HG02840 (cell line): ENCODE measurements around the gene HLCS.

Experiments
- ATAC-seq: cut with Tn5 transposase; IDR thresholded peaks from one replicate; pipeline ENCODE4 v1.9.1; 2021; ENCODE audit warnings: mild to moderate bottlenecking, moderate library complexity, moderate number of reproducible peaks; ENCODE audit not compliant: unreplicated experiment, low FRiP score

HLCS gene

DNA sequence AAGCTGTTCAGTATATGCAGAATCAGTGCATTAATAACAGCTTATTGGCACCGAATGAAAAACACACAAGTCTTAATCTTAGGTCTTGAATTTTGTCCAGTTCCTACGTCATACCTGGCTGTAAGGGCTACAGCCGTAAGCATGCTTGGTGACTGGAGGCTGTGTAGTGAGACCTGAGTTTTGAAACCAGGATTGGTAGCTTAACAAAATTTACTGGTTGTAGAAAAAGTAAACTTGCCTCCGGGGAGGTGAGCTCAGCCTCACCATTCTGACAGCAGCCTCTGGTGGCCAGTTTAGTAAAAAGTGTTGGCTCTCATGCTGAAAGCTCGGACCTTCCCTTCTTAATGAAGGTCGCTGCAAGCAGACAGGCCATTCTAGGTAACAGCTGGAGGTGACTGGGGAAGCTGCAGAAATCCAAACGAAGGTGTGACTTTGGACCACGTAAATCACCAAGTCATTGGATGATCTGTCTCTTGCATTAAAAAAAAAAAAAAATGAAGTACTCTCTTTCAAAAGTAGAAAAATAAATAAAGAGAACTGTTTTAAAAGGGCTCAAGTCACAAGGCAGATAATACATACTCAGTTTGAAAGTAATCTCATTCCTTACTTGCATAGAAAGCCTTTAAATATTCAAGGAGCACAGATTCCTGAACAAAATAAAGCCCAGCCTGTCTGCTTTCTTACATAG, 48.9 kb downstream of the HLCS start:
- ATAC-seq: no peak

- no peak for ATAC-seq
Observed at GRCh38 chr21:36916718-36917117, 49.8 kb downstream of the HLCS start.

- no peak for ATAC-seq
Observed at GRCh38 chr21:36915696-36916245, 50.7 kb downstream of the HLCS start.

DNA sequence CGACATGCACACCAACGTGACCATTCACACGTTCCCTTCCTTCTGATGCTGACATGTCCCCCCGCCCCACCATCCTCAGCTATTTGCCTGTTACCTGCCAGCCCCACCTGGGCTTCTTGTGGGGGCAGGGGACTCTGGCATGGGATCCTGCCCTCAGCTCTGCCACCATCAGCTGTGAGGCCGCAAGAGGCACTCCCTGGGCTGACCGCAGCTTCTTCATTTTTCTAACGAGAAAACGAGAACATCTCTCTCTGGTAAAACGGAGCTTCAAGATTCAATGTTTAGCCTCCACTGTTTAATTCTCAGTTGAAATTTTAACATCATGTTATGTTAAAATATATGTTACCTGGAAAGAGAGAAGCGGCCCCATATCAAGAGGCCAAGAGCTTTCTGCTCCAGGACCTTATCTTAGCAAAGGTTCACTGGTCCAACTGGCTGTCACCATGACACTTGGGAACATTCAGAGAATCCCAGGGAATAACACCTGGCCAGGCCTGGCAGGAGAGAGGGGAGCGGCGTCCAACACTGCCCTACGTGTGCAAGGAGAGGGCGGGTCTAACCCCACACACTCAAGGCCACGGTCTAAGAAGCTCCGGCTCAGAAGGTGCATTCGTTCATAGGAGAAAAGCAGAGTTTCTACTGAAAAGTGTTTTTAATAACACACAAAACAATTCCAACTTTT, 51.3 kb downstream of the HLCS start:
- no peak for ATAC-seq

DNA sequence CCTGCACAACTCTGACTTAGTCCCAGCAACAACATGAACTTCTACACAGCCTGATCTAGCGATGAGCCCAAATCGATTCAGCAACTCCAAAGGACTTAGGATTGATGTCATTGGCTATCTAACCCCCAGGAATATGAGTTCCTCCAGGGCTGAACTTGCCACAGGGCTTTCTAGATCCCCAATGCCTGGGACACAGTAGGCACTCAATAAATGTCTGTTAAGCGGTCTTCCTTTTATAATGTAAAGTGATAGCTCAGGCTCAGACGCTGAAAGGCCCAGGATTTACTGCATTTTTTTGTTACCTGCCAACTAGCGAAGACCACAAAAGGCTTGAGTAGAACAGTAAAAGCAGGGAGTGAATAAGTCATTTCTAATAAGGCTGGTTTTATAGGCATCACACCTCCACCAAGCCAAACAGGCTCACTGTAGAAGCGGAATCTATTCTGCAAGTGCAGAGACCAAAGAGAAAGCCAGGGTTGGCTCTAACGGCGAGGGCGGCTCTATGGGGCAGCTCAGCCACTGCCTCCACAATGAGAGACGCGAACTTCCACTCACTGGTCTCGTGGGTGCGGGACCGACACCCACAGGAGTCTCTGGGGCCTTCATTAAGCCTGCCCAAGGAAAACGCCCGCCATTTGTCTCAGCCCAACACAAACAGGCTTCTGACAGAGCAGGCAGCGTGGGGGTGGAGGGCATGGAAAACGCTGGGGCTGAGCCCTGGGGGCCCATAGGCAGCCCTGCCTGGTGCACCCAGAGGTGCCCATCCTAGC, 52.0 kb downstream of the HLCS start:
- ATAC-seq: no peak

- no peak for ATAC-seq
Observed at GRCh38 chr21:36913247-36914169, 53.0 kb downstream of the HLCS start.

DNA sequence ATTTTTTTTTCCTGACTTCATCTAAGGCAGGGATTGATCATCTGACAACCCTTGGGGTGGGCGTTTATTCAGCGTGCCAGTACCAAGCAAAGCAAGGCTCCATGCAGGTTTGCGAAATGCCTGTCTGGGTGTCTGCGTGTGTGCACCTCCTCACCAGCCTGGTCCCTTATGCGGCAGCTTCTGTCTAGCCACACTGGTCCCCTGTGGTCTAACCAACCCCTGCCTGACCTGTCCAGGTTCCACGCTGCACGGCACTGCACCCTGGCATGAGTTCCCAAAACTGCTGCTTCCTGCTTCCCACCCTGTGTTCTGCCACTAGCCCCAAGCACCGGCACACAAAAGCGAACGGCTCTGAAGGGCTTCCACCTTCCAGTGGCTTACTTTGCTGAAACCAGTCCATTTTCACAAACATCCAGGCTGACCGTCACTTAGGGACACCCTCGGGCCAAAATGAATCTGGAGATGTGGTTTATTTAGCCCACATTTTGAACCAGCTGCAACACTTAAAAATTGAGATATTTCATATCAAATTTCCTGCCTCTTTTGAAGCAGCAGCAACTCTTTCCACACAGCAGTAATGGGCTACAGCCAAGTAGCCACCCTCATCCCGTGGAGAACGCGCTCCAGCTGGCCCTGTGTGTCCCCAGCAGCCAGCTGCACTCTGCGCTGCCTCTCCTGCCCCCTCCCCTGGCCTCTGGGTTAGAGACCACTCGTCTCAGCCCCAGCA, 55.7 kb downstream of the HLCS start:
- no peak for ATAC-seq

- no peak for ATAC-seq
Observed at GRCh38 chr21:36909901-36910561, 56.4 kb downstream of the HLCS start.

GRCh38 chr21:36909423-36909822, 57.0 kb downstream of the HLCS start:
- ATAC-seq: no peak

DNA sequence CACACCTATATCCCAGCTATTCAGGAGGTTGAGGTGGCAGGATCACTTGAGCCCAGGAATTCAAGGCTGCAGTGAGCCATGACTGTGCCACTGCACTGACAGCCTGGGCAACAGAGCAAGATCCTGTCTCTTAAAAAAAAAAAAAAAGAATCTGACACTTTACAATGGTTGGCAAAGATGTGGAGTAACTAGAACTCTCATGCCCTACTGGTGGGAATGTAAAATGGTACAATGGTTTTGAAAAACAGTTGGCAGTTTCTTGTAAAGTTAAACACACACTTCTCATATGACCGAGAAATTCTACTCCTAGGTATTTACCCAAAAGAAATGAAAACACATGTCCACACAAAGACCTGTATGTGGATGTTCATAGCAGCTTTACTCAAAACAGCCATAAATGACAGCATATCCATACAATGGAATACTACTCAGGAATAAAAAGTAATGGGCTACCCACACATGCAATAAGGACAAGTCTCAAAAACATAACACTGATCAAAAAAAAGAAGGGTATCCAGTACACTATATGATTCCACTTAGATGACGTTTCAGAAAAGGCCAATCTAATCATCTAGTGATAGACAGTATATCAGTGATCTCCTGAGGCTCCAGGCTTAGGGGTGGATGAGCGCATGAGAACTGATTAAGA, 58.1 kb downstream of the HLCS start:
- no peak for ATAC-seq

- ATAC-seq: no peak
Observed at GRCh38 chr21:36904093-36904666, 62.3 kb downstream of the HLCS start.

GRCh38 chr21:36902793-36903192, 63.7 kb downstream of the HLCS start:
- no peak for ATAC-seq

GRCh38 chr21:36902331-36902730, 64.1 kb downstream of the HLCS start:
- ATAC-seq: no peak

GRCh38 chr21:36901575-36901974, 64.9 kb downstream of the HLCS start:
- no peak for ATAC-seq

DNA sequence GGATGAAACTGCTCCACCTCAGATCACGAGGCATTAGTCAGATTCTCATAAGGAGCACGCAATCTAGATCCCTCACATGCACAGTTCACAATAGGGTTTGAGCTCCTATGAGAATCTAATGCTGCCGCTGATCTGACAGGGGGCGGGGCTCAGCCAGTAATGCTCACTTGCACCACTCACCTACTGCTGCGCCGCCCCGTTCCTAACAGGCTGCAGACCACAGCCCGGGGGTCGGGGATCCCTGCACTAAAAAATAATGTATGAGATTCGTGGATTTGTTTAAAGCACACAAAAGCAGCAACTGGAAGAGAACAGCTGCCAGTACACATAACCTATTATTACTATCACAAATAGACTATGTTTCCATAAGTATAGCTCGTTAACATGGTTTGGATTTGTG, 72.9 kb downstream of the HLCS start:
- ATAC-seq: no peak

GRCh38 chr21:36892201-36892600, 74.3 kb downstream of the HLCS start:
- no peak for ATAC-seq

DNA sequence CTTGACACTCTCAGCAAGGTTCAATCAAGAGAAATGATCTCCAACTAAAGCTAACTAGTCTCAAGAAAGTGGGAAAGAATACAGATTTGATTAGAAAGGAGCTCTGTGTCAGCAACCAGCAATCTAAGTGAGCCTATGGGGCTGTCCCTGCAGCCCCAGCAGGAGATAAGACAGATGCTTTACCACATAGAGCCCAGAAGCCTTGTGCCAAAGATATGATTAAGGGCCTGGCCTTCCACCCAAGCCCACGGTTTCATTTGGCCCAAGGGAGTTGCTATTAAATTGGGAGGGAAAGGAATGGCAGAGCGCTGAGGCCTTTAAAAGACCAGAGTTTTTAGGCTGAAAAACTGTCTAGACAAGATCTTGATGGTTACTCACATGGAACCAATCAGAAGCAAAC, 74.8 kb downstream of the HLCS start:
- no peak for ATAC-seq

DNA sequence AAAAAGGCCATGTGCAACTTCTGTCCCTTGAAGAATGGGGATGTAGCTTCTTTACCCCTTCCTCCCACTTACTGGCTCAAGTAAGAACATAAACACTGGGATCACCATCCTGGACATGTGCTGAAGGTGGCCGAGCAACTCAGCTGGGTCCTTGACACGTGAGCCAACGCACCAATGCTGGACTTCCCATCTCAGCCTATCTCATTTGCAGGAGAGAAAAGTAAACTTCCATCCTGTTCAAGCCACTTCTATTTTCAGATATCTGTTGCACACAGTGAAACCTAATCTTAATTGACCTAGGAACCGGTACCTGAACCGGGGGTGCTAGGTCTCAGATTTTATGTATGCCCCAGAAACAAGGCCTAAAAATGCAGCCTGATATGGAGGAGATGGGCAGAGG, 75.3 kb downstream of the HLCS start:
- no peak for ATAC-seq
